ENCODE data around the gene GCGR.

GCGR gene

DNA sequence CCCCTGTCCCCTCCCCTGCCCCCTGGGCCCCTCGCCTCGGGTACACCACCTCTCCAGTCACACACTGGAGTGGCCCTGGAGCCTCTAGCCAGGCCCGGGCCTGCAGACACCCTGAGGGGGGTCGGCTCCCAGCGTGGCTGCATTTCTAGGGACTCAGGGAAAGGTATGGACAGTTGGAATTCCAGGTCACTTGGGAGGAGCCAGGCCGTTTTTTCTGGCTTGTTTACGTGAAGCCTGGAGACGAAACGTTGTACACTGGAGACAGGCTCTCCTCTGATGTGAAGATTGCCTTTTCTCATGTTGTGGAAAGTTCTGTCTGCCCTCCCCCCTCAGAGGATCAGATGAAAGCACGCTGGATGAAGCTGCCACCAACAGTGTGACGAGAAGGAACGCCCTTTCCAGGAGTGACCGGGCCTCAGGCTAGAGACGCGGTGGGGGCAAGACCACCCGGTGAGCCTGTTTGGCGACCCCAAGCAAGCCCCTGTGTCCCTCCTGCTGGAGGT lies 34.9 kb downstream of the GCGR start:
- TF ChIP-seq, protein P1, sequence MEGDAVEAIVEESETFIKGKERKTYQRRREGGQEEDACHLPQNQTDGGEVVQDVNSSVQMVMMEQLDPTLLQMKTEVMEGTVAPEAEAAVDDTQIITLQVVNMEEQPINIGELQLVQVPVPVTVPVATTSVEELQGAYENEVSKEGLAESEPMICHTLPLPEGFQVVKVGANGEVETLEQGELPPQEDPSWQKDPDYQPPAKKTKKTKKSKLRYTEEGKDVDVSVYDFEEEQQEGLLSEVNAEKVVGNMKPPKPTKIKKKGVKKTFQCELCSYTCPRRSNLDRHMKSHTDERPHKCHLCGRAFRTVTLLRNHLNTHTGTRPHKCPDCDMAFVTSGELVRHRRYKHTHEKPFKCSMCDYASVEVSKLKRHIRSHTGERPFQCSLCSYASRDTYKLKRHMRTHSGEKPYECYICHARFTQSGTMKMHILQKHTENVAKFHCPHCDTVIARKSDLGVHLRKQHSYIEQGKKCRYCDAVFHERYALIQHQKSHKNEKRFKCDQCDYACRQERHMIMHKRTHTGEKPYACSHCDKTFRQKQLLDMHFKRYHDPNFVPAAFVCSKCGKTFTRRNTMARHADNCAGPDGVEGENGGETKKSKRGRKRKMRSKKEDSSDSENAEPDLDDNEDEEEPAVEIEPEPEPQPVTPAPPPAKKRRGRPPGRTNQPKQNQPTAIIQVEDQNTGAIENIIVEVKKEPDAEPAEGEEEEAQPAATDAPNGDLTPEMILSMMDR (IDR thresholded peaks at IDR 0.05), result no peak

DNA sequence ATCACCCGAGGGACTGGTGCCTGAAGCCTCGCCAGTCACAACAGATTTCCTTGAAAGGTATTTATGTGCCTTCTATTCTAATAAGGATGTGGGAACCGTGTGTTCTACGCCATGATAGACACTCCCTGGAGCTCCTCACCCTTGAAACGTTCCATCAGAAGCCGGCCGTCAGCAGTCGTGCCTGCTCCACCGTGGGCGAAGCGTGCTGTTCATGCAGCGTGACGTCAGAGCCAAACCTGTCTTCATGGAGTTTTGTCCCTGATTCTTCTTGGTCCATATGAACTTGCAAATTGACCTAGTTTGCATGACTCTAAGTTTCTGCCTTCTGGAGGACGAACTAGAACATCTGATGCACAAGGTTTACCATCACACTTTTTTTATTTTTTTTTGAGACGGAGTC lies 35.4 kb downstream of the GCGR start:
- TF ChIP-seq, protein P1 (IDR thresholded peaks at IDR 0.05), result no peak

DNA sequence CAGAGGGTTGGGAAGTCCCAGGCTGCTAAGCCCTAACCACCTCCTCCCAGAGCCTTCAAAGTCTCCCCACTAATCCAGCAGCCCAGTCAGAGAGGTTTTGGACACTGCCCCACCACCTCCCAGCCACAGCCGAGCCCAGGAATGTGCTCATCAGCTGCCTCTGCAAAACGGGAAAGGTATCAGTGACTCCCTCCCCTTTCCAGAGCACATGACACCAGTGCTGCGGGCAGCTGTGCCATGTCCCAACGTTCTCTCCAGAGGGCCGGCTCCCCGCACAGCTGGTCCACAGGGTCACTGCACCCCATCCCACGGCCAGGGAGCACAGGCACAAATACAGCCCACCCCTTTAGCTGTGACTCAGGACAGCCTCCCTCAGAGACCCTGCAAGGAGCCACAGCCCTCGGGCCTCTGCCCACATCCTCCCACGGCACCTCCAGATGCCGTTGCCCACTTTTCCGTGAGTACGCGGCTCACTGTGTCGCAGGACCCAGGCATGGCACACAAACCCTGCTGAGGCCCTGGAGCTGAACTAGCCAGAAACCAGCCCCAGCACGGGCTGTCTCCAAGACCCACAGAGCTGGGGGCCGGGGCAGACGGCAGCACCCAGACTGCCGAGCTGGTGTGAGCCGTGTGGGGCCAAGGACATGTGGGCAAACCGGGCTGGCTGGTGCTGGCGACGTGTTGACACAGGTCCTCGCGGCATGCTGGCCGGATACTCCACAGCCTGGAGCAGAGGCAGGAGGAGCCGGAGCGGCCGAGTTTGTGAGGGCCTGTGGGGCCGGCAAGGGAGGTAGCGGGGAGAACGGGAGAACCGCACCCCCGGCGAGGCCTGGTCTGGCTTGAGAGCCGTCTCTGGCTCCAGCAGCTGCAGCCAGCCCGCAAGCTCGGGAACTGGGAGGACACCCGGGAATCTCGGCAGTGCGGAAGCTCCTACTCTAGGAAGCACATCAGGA lies 37.2 kb downstream of the GCGR start:
- TF ChIP-seq, protein P1 (IDR thresholded peaks at IDR 0.05), result no peak

DNA sequence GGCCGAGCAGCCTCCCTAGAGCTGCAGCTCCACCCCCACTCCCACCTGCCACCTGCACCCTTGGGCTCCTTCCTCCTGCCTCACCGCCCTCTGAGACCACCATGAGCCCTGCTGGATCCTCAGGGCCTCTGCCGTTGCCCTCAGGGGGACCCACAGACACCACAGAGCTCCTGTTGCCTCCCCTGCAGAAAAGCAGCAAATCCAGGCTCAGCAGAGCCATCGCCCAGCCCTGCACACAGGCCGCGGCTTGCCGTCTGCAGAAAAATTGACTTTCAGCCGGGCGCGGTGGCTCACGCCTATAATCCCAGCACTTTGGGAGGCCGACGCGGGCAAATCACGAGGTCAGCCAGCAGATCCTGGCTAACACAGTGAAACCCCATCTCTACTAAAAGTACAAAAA lies 37.9 kb downstream of the GCGR start:
- TF ChIP-seq, protein P1 (IDR thresholded peaks at IDR 0.05), result no peak

DNA sequence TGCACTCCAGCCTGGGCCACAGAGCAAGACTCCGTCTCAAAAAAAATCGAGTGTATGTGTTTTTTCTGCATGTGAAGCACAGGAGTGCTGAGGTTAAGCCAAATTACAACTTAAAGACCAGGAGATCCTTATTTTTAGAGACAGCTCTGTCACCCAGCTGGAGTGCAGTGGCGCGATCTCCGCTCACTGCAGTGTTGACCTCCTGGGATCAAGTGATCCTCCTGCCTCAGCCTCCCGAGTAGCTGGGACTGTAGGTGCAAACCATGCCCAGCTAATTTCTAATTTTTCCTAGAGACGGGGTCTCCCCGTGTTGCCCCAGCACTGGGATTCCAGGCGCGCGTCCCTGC lies 38.4 kb downstream of the GCGR start:
- TF ChIP-seq, protein P1 (IDR thresholded peaks at IDR 0.05), result no peak

DNA sequence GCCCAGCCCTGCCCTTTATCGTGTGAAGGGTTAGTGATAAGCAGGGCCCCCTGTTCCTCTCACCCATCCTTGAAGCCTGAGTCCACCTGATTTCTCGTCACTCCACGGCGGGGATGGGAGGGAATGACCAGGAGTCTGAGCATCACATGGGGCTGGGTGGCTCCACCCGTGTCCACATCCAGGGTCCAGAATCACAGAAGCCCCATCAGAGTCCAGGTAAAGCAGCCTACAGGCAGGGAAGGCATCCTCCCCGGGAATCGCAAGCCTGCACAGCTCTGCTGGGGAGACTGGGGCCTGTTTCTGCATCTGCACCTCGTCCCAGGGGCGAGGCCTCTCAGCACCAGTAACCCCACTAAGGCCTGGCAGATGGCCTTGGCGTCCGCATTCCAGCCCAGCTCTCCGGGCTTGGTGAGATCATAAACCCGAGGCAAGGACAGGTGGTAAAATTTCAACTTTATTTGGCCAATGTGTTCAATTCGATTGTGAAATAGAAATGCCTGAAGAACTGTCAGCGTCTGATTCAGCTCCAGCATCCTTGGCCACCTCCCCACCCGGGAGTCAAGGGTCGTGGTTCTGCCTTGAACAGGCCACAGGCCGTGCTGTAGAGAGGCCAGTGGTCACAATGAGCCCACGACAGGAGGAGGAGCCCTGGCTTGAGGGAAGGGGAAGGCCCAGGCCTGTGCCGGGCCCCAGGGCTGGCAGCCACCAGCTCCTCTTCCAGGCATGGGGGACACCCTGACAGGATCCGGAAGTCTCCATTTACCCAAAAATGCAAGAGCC lies 39.0 kb downstream of the GCGR start:
- TF ChIP-seq, protein P1 (IDR thresholded peaks at IDR 0.05), result no peak

DNA sequence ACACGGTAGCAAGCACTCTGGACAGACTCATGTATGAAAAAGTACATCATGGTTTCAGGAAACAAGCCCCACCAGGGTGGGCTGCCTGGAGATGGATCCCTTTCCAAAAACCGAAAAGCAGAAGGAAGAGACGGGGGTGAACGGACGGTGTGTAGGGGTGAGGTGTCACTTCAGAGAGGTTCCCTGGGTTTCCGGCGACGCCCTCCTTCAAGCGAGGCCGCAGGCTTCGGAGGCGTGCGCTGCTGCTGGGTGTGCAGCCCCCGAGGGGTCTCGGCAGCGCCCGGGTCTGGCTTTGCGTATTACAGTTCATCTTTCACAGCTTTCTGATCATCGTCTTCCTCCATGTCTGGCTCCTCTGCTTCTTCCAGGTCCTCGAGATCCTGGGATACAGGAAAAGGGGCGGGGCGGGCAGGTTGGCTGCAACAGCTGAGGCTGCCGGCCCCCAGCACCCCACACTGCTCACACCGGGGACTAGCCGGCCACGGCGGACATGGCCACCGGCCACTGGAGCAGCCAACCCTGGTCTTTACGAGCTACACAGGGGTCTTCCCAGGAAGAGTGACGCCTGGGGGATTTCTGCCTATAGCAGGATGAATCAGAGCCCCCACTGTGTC lies 39.9 kb downstream of the GCGR start:
- TF ChIP-seq, protein P1 (IDR thresholded peaks at IDR 0.05), result no peak

Measured in LNCAP (cell line).